CD14-positive monocyte (primary cell): ENCODE results near the gene LCE1F. TPM values are rescaled to one million over a fixed set of nuclear protein-coding genes. Genes with fewer than 3 reads are reported as not detected.

Experiments used
- DNase-seq, 3 donors: peaks; one replicate each; pipeline ENCODE4 v3.0.0-alpha.2; 2011 to 2022
- H2AFZ ChIP-seq: 2 replicates; pipeline ENCODE4 v1.6.0; 2012; ENCODE audit warnings: mild to moderate bottlenecking, low read depth, low read length, inconsistent platforms; ENCODE audit not compliant: insufficient read depth, poor library complexity, severe bottlenecking
- H3K27ac ChIP-seq, 2 donors: 1 replicate in 1 of 2; 2 replicates in 1 of 2; pipeline ENCODE4 v1.5.1; 2012 to 2013; ENCODE audit warnings: low read length in 2 of 2, control low read depth in 1 of 2, inconsistent platforms in 1 of 2, low read depth in 1 of 2, mild to moderate bottlenecking in 1 of 2
- H3K27me3 ChIP-seq, 2 donors: one replicate each; pipeline versions ENCODE4 v1.6.0 to v1.6.1; 2011 to 2013; ENCODE audit warnings: low read length in 2 of 2; ENCODE audit not compliant: control insufficient read depth in 2 of 2, insufficient read depth in 2 of 2
- H3K36me3 ChIP-seq, 2 donors: replicated peaks in 1 of 2; 1 replicate in 1 of 2; 2 replicates in 1 of 2; pipeline versions ENCODE4 v1.5.1 to v1.6.1; 2012 to 2013; ENCODE audit warnings: low read length in 2 of 2, control low read depth in 1 of 2, inconsistent platforms in 1 of 2, mild to moderate bottlenecking in 1 of 2; ENCODE audit not compliant: insufficient read depth in 2 of 2, control insufficient read depth in 1 of 2
- H3K4me1 ChIP-seq, 2 donors: 1 replicate in 1 of 2; 2 replicates in 1 of 2; pipeline versions ENCODE4 v1.5.1 to v1.6.1; 2012 to 2013; ENCODE audit warnings: low read length in 2 of 2, control low read depth in 1 of 2, inconsistent platforms in 1 of 2, mild to moderate bottlenecking in 1 of 2, moderate library complexity in 1 of 2; ENCODE audit not compliant: insufficient read depth in 2 of 2, control insufficient read depth in 1 of 2
- H3K4me2 ChIP-seq: replicated peaks from 2 replicates; pipeline ENCODE3; 2012; ENCODE audit warnings: low read length, moderate library complexity, mild to moderate bottlenecking; ENCODE audit not compliant: poor library complexity, severe bottlenecking; ENCODE audit errors: extremely low read depth
- H3K4me3 ChIP-seq, 3 experiments: fragments of 200-600 bp in 1 of 3; sonication (generic) in 1 of 3; replicated peaks in 1 of 3; 1 replicate in 2 of 3; 2 replicates in 1 of 3; pipeline ENCODE4 v1.5.1; 2011 to 2013; ENCODE audit warnings: low read length in 3 of 3, mild to moderate bottlenecking in 3 of 3, control low read depth in 2 of 3, low read depth in 2 of 3, inconsistent platforms in 1 of 3, moderate library complexity in 1 of 3
- H3K79me2 ChIP-seq: 2 replicates; pipeline ENCODE4 v1.6.0; 2012; ENCODE audit warnings: mild to moderate bottlenecking, control low read depth, inconsistent platforms, low read length, moderate library complexity; ENCODE audit not compliant: insufficient read depth
- H3K9ac ChIP-seq: 2 replicates; pipeline ENCODE4 v1.6.0; 2017; ENCODE audit warnings: low read length, mild to moderate bottlenecking; ENCODE audit not compliant: insufficient read depth, poor library complexity, severe bottlenecking
- H3K9me3 ChIP-seq, 2 donors: replicated peaks in 1 of 2; 1 replicate in 1 of 2; 2 replicates in 1 of 2; pipeline versions ENCODE4 v1.5.1 to v1.6.1; 2012 to 2013; ENCODE audit warnings: low read length in 2 of 2, control low read depth in 1 of 2; ENCODE audit not compliant: control insufficient read depth in 1 of 2, insufficient read depth in 1 of 2
- H4K20me1 ChIP-seq: 2 replicates; pipeline ENCODE4 v1.6.0; 2012; ENCODE audit warnings: mild to moderate bottlenecking, low read length, control low read depth, moderate library complexity; ENCODE audit not compliant: insufficient read depth
- H3K27ac Mint-ChIP-seq, 7 donors: one replicate each; pipeline ENCODE4 v1.8.0; 2020; ENCODE audit warnings: mild to moderate bottlenecking in 7 of 7, mixed read lengths in 7 of 7, moderate library complexity in 6 of 7, inconsistent platforms in 2 of 7
- H3K27me3 Mint-ChIP-seq, 3 donors: one replicate each; pipeline ENCODE4 v1.8.0; 2021 to 2022; ENCODE audit warnings: low read depth in 3 of 3, mild to moderate bottlenecking in 3 of 3, mixed read lengths in 3 of 3, moderate library complexity in 3 of 3, inconsistent platforms in 1 of 3
- H3K36me3 Mint-ChIP-seq, 2 donors: one replicate each; pipeline ENCODE4 v1.8.0; 2020; ENCODE audit warnings: mixed read lengths in 2 of 2, inconsistent platforms in 1 of 2, mild to moderate bottlenecking in 1 of 2
- H3K4me1 Mint-ChIP-seq: one replicate; pipeline ENCODE4 v1.8.0; 2020; ENCODE audit warnings: mild to moderate bottlenecking, mixed read lengths
- H3K4me3 Mint-ChIP-seq, 2 donors: one replicate each; pipeline ENCODE4 v1.8.0; 2020; ENCODE audit warnings: mild to moderate bottlenecking in 2 of 2, mixed read lengths in 2 of 2, moderate library complexity in 1 of 2
- H3K9me3 Mint-ChIP-seq, 7 donors: one replicate each; pipeline ENCODE4 v1.8.0; 2020 to 2022; ENCODE audit warnings: mixed read lengths in 7 of 7, mild to moderate bottlenecking in 6 of 7, moderate library complexity in 6 of 7, inconsistent platforms in 2 of 7
- CTCF ChIP-seq: fragments of 200-600 bp; IDR thresholded peaks from one replicate; pipeline ENCODE4 v1.8.0; 2022; ENCODE audit warnings: antibody characterized with exemption, mild to moderate bottlenecking
- WGBS: methylation state at CpG from one replicate; pipeline ENCODE4 v1.1.5; 2013; ENCODE audit warnings: missing lambda C conversion rate; ENCODE audit not compliant: insufficient coverage; 5-methylcytosine and 5-hydroxymethylcytosine counted together
- intact Hi-C, 2 donors: fragments of 100-400 bp; cut with micrococcal nuclease; formaldehyde crosslinking; loops; one replicate each; pipeline versions ENCODE4 v1.15.0 to v1.15.1; 2023
- polyA plus RNA-seq, 3 donors: library from polyadenylated mRNA; depleted of rRNA in 1 of 3; unstranded in 2 of 3; stranded (reverse) in 1 of 3; fragments of 300-500 nt in 2 of 3; fragments of >200 nt in 1 of 3; fragmentation: Illumina TruSeq in 2 of 3; gene quantifications; 1 replicate in 2 of 3; 2 replicates in 1 of 3; pipeline ENCODE4 v1.2.3, GENCODE V29; 2012 to 2021

The LCE1F gene
- polyA plus RNA-seq, 3 donors: not detected

DNA sequence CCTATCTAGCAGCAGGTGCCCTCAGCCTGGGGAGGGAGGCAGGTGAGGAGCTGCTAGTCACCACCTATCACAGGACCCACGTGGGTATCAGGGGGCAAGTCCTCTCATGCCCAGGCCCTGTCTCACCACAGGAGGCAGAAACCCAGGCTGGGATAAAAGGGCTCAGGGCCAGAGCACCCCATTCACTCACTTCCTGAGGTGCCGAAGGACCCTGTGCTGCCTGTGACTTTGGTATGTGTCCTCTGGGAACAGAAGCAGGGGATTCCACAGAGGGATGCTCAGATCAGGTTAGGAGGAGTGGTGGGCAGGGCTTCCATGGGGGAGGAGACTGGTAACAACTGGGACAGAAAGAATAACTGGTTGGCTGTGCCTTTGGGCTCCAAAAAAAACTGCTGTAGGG, 11.1 kb downstream of the LCE1F start, which contains the start of gene LCE1E:
Gene LCE1E (plus strand): TSS at position 181 of the 400 bp plus-strand sequence. CDS start 1,043 bp downstream, outside the sequence.
- Histone ChIP-seq H3K79me2 (no peaks in the 10 kb centered on the region), H4K20me1 (no peaks in the 10 kb centered on the region), H3K27me3 (peaks cover 2 to 12% of the 10 kb centered on the region in 2 donors), H3K4me2 (no peak within 1 kb of the TSS), H3K9ac (no peak within 1 kb of the TSS), H3K4me3 (no peak within 1 kb of the TSS), H3K9me3 (no peaks in the 10 kb centered on the region), H3K27ac (no peak within 1 kb of the TSS), H3K36me3 (no peaks in the 10 kb centered on the region), H3K4me1 (no peaks in the 10 kb centered on the region), H2AFZ (no peak within 1 kb of the TSS)
- TF ChIP-seq CTCF: no peak
- H3K9me3 Mint-ChIP-seq: peaks cover 0 to 2% (median 0%) of the 10 kb centered on the region in 7 donors
- no peak within 1 kb of the TSS for H3K4me3 Mint-ChIP-seq
- intact Hi-C loops: no loop called here
- H3K4me1 Mint-ChIP-seq: no peaks in the 10 kb centered on the region
- WGBS: 0% methylated on average over 1 of the region's 2 CpGs
- H3K27me3 Mint-ChIP-seq: peaks cover 11 to 30% (median 12%) of the 10 kb centered on the region in 3 donors
- H3K36me3 Mint-ChIP-seq: no peaks in the 10 kb centered on the region
- DNase-seq: no peak
- no peak within 1 kb of the TSS for H3K27ac Mint-ChIP-seq

- TF ChIP-seq CTCF: no peak
- no peak overlapping the region for H3K4me3 ChIP-seq
- H3K79me2 ChIP-seq: no peaks in the 10 kb centered on the region
- no peak overlapping the region for H3K9ac ChIP-seq
- Mint-ChIP-seq H3K27ac (no peak overlapping the region), H3K36me3 (no peaks in the 10 kb centered on the region), H3K9me3 (peaks cover 0 to 3% (median 0%) of the 10 kb centered on the region in 7 donors), H3K4me1 (no peaks in the 10 kb centered on the region), H3K27me3 (peaks cover 2 to 15% (median 4%) of the 10 kb centered on the region in 3 donors), H3K4me3 (no peak overlapping the region)
- intact Hi-C loops: no loop called here
- H3K27ac ChIP-seq: no peak overlapping the region
- WGBS: 78% methylated on average over 4 of the region's 4 CpGs
- H3K9me3 ChIP-seq: no peaks in the 10 kb centered on the region
- no peaks in the 10 kb centered on the region for H3K27me3 ChIP-seq
- no peak for DNase-seq
- no peak overlapping the region for H2AFZ ChIP-seq
- no peaks in the 10 kb centered on the region for H4K20me1 ChIP-seq
- H3K4me2 ChIP-seq: no peak overlapping the region
- no peaks in the 10 kb centered on the region for H3K36me3 ChIP-seq
- no peaks in the 10 kb centered on the region for H3K4me1 ChIP-seq
Observed at GRCh38 chr1:152795686-152796085, 20.7 kb downstream of the LCE1F start.
